CD4-positive, alpha-beta T cell treated with Interleukin-4 for 4 hours (primary cell): ENCODE measurements around the gene TFR2.
A peak's percentile ranks its signal among the peaks of the same experiment; 100 is the strongest.
"Not testable (repeated sequence)": the region's sequence is repeated elsewhere in the genome, so short reads cannot be mapped to it uniquely, and the experiment has no call there.

Source experiments
- DNase-seq: peaks from one replicate; pipeline ENCODE4 v3.0.0-alpha.2; 2020

The TFR2 gene

GRCh38 chr7:100677308-100678267 lies 36.2 kb upstream of the TFR2 start:
- no peak for DNase-seq

- DNase-seq = no peak
Measured at GRCh38 chr7:100676501-100677306, 35.4 kb upstream of the TFR2 start.

GRCh38 chr7:100675581-100676350 lies 34.4 kb upstream of the TFR2 start:
- peak; percentile 98 for DNase-seq

DNA sequence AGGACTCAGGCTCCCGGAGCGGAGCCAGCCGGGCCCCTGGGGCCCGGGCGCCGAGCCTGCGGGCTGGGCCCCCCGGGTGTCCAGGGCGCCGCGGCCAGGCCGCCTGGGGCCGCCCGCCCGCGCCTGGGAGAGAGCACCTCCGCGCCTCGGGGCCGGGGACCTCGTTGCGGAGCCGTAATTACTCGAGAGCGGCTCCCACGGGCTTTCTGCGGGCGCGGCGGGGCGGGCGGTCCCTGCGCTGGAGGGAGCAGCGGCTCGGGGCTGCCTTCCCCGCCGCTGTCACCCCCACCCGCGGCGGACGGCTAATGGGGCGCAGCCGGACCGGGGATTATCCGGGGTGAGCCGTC lies 33.7 kb upstream of the TFR2 start:
- no peak for DNase-seq

GRCh38 chr7:100674411-100675104 lies 33.2 kb upstream of the TFR2 start:
- no peak for DNase-seq

- DNase-seq = peak; percentile 31
Measured at GRCh38 chr7:100673942-100674410, 32.6 kb upstream of the TFR2 start.

- DNase-seq = peak; percentile 100
Measured at GRCh38 chr7:100673302-100673941, 32.1 kb upstream of the TFR2 start, which contains the start of gene GNB2. GNB2 (plus strand) TSS chr7:100673740; CDS start chr7:100676266, 2,526 bp downstream.

GRCh38 chr7:100671353-100672327 lies 30.3 kb upstream of the TFR2 start:
- no peak for DNase-seq

- no peak for DNase-seq
Measured at GRCh38 chr7:100670074-100670473, 28.7 kb upstream of the TFR2 start.

DNA sequence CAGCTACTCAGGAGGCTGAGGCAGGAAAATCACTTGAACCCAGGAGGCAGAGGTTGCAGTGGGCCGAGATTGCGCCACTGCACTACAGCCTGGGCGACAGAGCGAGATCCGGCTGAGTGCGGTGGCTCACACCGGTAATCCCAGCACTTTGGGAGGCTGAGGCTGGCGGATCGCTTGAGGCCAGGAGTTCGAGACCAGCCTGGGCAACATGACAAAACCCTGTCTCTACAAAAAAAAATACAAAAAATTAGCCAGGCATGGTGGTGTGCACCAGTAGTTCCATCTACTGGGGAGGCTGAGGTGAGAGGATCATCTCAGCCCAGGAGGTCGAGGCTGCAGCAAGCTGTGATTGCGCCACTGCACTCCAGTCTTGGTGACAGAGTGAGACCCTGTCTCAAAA lies 27.8 kb upstream of the TFR2 start:
- DNase-seq = not testable (repeated sequence)

DNA sequence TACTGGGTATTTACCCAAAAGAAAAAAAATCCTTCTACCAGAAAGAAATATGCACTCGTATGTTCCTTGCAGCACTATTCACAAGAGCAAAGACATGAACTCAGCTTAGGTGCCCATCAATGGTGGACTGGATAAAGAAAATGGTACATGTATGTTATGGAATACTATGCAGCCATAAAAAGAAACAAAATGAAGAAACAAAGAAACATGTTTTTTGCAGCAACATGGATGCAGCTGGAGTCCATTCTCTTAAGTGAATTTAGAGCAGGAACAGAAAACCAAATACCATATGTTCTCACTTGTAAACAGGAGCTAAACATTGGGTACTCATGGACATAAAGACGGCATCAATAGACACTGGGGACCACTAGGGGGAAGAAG lies 26.7 kb upstream of the TFR2 start:
- no peak for DNase-seq

DNA sequence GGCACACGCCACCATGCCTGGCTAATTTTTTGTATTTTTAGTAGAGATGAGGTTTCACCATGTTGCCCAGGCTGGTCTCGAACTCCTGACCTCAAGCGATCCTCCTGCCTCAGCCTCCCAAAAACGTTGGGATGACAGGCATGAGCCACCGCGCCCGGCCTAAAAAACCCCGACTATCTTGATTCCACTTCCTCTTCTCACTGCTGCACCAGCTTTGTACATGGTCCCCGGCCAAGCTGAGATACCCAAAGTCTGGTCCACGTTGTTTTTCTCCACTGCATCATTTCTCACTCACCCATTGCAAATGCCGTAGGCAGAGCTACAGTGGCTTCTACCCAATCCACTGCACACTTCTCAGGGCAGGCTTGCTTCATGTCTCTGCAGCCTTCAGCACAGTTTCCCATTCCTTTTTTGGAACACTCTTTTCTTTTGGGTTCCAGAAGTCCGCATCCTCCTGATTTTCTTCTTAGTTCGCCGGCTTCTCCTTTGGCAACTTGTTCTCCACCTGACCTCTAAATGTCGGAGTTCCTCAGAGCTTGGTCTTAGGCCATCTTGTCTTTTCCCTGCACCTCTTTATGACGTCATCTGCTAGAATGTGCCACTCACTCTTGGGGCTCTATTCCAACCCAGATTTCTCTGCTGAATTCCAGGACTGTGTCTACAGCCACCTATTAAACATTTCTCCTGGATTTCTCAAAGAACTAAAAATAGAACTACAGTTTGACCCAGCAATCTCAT lies 26.1 kb upstream of the TFR2 start:
- no peak for DNase-seq

- DNase-seq = no peak
Measured at GRCh38 chr7:100665168-100665726, 23.9 kb upstream of the TFR2 start.

DNA sequence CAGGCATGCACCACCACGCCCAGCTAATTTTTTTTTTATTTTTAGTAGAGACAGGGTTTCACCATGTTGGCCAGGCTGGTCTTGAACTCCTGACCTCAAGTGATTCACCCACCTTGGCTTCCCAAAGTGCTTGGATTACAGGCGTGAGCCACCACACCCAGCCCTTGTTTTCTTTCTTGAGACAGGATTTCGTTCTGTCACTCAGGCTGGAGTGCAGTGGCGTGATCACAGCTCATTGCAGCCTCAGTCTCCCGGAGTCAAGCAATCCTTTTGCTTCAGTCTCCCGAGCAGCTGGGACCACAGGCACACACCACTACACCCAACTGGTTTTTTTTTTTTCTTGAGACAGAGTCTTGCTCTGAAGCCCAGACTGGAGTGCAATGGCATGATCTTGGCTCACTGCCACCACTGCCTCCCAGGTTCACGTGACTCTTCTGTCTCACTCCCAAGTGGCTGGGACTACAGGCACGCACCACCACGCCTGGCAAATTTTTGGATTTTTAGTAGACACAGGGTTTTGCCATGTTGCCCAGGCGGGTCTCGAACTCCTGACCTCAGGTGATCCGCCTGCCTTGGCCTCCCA lies 20.9 kb upstream of the TFR2 start:
- DNase-seq = not testable (repeated sequence)

DNA sequence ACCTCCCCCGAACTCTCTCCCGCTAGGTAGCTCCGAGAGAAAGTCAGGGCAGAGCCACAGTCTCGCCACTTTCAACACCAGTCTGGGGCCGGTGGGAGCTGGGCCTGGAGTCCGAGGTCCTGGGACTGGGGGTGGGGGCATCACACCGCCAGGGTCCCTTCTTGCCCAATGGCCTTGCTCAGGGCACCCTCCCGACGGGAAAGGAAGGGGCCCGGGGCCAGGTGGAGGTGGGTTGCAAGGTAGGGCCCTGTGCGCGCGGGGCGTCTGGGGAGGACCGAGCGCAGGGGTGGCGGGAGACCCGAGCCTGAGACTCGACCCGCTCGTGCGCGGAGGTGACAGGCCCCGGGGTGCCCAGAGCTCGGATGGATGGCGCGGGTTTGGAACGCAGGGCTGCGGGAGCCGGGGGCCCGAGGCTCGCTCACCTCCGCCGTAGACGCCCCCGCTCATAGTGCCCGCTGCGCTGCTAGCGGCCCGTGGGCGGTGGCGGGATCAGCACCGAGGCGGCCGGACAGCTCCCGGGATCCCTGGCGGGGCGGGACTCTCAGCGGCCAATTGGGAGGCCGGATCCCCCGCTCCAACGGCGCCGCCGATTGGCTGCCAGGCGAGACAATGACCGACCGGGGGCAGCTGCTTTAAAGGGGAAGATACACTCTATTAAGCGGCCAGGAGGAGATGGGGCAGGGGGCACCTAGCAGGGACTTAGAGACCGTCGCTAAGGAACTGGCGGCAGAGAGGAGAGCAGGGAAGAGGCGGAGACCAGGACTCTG lies 14.7 kb upstream of the TFR2 start, which contains the start of gene ACTL6B:
ACTL6B (minus strand) TSS at position 541 of the 767 bp plus-strand sequence; CDS start at position 447, 94 bp downstream.
- DNase-seq = peak; percentile 28

DNA sequence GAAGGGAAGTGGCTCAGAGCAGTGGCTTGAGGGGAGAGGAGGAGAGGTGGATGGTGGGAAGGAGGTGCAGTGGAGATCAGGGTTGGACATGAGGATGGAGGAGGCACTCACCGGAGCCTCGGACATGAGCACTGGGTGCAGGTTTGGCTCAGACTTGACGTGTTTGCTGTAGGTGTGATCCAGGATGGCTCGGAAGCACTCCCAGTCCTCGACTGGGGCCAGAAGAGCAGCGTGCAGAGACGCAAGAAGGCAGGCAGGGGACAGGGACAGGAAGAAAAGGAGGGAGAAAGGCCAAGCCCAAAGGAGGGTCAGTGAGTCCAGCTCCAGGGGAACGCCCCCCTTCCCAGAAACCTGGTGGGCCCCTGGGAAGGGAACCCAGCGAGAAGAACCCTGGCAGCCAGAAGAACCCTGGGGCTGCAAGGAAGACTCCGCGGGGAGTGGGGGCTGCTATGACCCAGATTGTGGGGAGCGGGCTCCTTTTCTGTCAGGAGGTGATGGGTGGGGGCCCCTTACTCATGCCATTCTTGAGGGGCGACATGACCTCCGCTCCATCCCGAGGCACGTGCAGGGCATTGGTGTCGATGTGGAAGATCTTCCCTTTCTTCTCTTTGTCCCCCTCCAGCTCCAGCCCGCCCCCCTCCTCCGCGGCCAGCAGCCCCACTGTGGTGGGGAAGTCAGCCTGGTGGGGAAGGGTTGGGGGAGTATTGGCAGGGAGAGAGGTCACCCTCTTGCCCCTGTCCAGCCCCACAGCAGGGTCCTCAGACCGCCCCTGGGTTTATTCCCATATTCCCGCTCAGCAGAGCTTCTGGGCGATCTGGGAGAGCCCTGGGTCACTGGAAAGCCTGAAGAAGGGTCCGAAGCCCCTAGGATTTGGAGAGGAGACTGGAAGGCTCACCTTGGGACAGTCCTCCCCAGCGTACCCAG lies 13.8 kb upstream of the TFR2 start:
- no peak for DNase-seq
